Ascending aorta (tissue), 2 donors: ENCODE data around the gene TIMELESS. TPM values are rescaled to one million over a fixed set of nuclear protein-coding genes. Genes with fewer than 3 reads are reported as not detected.
A peak's percentile ranks its signal among the peaks of the same experiment; 100 is the strongest.

Experiments used
- DNase-seq, 2 donors: peaks; one replicate each; pipeline ENCODE4 v3.0.0-alpha.2; 2019; ENCODE audit warnings: low spot score in 2 of 2
- H3K27ac ChIP-seq, 2 donors: fragments of 200-600 bp; sonication (generic); one replicate each; pipeline ENCODE4 v1.5.1; 2016 to 2017; ENCODE audit warnings: mild to moderate bottlenecking in 1 of 2
- H3K27me3 ChIP-seq: fragments of 200-600 bp; sonication (generic); one replicate; pipeline ENCODE4 v1.5.1; 2017
- H3K36me3 ChIP-seq, 2 donors: fragments of 200-600 bp; sonication (generic); one replicate each; pipeline ENCODE4 v1.5.1; 2016
- H3K4me1 ChIP-seq, 2 donors: fragments of 200-600 bp; sonication (generic); one replicate each; pipeline ENCODE4 v1.5.1; 2016 to 2017; ENCODE audit warnings: mild to moderate bottlenecking in 1 of 2
- H3K4me3 ChIP-seq, 2 donors: fragments of 200-600 bp; sonication (generic); one replicate each; pipeline ENCODE4 v1.5.1; 2016 to 2017; ENCODE audit warnings: mild to moderate bottlenecking in 1 of 2
- H3K9me3 ChIP-seq, 2 donors: fragments of 200-600 bp; sonication (generic); one replicate each; pipeline ENCODE4 v1.5.1; 2016
- intact Hi-C: fragments of 100-400 bp; cut with DNase I; formaldehyde crosslinking; loops from one replicate; pipeline ENCODE4 v1.15.1; 2023
- total RNA-seq: library from RNA; depleted of rRNA; stranded (reverse); fragments of >200 nt; gene quantifications from one replicate; pipeline ENCODE4 v1.1.0, GENCODE V29; 2016
- TF ChIP-seq, protein P1 (sequence below), 3 experiments: fragments of 200-600 bp in 2 of 3; fragments of 450-650 bp in 1 of 3; sonication (generic) in 2 of 3; IDR thresholded peaks; one replicate each; pipeline ENCODE4 v1.5.1; 2016 to 2019; ENCODE audit warnings: antibody characterized with exemption in 3 of 3, mild to moderate bottlenecking in 1 of 3, moderate library complexity in 1 of 3

The TIMELESS gene
- total RNA-seq, 1 donor from 2014 or later: 2.0 TPM

DNA sequence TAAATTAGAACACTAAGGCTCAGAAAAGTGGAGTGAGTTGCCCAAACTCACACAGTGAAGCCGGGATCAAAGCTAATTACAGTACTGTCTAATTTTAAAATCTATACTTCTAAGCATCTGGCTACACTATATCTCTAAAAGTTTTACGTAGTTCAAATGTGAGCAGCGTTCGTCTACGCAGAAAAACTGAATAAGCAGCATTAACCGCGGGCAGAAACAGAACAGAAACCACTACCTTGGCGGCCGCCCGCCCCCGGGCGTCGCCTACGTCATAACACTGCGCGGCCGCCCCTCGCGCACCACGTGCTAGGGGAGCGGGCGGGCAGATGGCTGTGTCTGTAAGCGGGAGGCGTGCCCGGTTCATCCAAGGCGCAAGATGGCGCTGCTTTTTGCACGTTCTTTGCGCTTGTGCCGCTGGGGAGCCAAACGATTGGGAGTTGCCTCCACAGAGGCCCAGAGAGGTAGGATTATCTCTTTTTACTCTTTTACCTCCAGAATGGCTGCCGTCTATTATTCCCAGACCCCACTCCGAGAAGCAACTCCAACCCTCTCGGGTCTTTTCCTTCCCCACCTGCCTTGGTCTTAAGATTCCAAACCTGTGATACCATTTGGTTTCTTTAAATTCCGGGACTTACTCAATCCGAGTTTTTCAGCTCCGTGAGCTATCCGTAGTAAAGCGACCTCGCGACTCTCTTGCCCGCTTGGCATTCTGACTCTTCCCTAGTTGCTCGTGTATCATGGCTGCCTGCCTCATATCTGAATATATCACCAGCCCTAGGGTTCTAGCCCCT is 19.2 kb upstream of the TIMELESS start, which contains the start of gene SPRYD4:
SPRYD4 (plus strand) TSS at position 363 of the 791 bp plus-strand sequence; CDS start at position 377, 14 bp downstream.
- peaks cover 0 to 16% of the 10 kb centered on the region in 2 donors for H3K4me1 ChIP-seq
- peak within 1 kb of the TSS; percentile 58 to 85 for H3K4me3 ChIP-seq
- no peaks in the 10 kb centered on the region for H3K9me3 ChIP-seq
- peak within 1 kb of the TSS; percentile 78 to 90 for H3K27ac ChIP-seq
- TF ChIP-seq, protein P1, sequence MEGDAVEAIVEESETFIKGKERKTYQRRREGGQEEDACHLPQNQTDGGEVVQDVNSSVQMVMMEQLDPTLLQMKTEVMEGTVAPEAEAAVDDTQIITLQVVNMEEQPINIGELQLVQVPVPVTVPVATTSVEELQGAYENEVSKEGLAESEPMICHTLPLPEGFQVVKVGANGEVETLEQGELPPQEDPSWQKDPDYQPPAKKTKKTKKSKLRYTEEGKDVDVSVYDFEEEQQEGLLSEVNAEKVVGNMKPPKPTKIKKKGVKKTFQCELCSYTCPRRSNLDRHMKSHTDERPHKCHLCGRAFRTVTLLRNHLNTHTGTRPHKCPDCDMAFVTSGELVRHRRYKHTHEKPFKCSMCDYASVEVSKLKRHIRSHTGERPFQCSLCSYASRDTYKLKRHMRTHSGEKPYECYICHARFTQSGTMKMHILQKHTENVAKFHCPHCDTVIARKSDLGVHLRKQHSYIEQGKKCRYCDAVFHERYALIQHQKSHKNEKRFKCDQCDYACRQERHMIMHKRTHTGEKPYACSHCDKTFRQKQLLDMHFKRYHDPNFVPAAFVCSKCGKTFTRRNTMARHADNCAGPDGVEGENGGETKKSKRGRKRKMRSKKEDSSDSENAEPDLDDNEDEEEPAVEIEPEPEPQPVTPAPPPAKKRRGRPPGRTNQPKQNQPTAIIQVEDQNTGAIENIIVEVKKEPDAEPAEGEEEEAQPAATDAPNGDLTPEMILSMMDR (IDR thresholded peaks at IDR 0.05): peak in 2 of 3 experiments; percentile 38 to 47
- no peaks in the 10 kb centered on the region for H3K36me3 ChIP-seq
- DNase-seq: peak; percentile 81 to 96
- intact Hi-C loops: loop anchor here (1.0 to 10.0 kb wide), 3 partner anchors 152 to 351 kb away; partner anchors contain the start of genes RPL41 and ZC3H10
- no peaks in the 10 kb centered on the region for H3K27me3 ChIP-seq

DNA sequence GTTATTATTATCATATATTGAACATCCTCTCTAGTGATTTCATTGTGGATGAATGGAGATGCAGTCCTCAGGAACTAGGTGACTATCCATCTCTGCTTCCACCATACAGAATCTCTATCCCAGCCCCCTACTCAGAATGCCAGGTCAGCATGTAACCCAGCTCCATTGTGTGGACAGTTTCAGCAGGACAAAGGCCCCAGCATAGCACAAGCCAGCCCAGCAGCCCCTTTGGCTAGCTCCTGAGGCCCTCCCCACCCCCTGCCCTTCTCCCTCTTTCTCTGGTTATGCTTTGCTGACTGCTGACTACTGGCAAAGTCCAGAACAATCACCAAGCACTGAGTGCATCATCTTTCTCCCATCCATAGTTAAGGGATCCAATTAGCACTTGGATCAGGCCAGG is 13.3 kb upstream of the TIMELESS start:
- no peak for DNase-seq
- intact Hi-C loops: loop anchor here (10.0 kb wide), 1 partner anchor 268 kb away; no protein-coding TSS in a partner anchor
- no peaks in the 10 kb centered on the region for H3K36me3 ChIP-seq
- no peaks in the 10 kb centered on the region for H3K27me3 ChIP-seq
- H3K27ac ChIP-seq: no peak overlapping the region
- H3K9me3 ChIP-seq: no peaks in the 10 kb centered on the region
- no peak overlapping the region for H3K4me3 ChIP-seq
- TF ChIP-seq, protein P1 (IDR thresholded peaks at IDR 0.05): no peak
- H3K4me1 ChIP-seq: peaks cover 0 to 4% of the 10 kb centered on the region in 2 donors

DNA sequence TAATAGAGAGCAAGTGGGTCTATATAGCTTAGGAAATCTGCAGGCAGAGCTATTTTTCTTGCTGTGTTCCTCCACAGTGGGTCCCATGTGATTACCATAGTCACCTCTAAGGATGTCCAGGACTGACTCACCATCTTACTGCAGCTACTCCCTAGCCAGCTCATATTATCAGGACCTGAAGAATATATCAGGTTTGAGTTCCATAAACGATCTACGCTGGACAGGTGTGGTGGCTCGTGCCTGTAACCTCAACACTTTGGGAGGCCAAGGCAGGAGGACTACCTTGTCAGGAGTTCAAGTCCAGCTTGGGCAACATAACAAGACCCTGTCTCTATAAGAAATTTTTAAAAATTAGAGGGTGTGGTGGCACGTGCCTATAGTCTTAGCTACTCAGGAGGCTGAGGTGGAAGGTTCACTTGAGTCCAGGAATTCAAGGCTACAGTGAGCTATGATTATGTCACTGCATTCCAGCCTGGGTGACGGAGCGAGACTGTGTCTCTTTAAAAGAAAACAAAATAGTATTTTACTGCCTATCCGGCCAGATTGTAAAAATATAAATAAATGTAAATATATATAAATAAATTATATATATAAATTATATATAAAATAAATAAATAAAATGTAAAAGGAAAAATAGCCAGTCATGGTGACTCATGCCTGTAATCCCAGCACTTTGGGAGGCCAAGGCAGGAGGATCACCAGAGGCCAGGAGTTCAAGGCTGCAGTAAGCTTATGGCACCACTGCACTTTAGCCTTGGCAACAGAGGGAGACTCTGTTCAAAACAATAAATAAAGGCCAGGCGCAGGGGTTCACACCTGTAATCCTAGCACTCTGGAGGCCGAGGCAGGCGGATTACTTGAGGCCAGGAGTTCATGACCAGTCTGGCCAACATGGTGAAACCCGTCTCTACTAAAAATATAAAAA is 12.3 kb upstream of the TIMELESS start:
- Histone ChIP-seq H3K9me3 (no peaks in the 10 kb centered on the region), H3K27ac (no peak overlapping the region), H3K4me1 (peaks cover 0 to 3% of the 10 kb centered on the region in 2 donors), H3K4me3 (no peak overlapping the region), H3K27me3 (no peaks in the 10 kb centered on the region), H3K36me3 (no peaks in the 10 kb centered on the region)
- no peak for DNase-seq
- TF ChIP-seq, protein P1 (IDR thresholded peaks at IDR 0.05): no peak
- intact Hi-C loops: loop anchor here (10.0 kb wide), 1 partner anchor 267 kb away; no protein-coding TSS in a partner anchor

- Histone ChIP-seq H3K27me3 (no peaks in the 10 kb centered on the region), H3K9me3 (no peaks in the 10 kb centered on the region), H3K36me3 (no peaks in the 10 kb centered on the region), H3K4me1 (no peaks in the 10 kb centered on the region), H3K4me3 (no peak overlapping the region), H3K27ac (no peak overlapping the region)
- no peak for DNase-seq
- intact Hi-C loops: no loop called here
- TF ChIP-seq, protein P1 (IDR thresholded peaks at IDR 0.05): no peak
Observed at GRCh38 chr12:56457817-56458216, 8.6 kb upstream of the TIMELESS start.

DNA sequence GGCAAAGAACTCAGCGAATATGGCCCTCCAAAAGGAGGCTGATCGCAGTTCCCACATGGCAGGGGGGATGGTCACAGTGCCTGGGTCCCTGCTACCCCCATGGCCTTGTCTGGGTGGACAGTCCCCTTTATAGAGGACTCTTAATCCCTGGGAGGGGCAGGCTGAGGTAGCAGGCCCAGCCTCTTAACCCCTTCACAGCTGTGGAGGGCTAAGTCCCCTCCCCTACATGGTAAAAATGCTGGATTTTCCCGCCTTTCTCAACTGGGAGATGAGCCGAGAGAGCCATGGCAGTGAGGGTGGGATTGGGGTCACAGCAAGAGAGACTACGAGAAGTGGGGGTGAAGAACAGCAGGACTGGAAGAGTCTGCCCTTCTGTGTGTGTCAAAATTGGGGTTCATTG is 5.3 kb upstream of the TIMELESS start, which contains the start of gene MIP:
MIP (minus strand) TSS at position 101 of the 400 bp plus-strand sequence; CDS start at position 57, 44 bp downstream.
- H3K36me3 ChIP-seq: no peaks in the 10 kb centered on the region
- H3K4me3 ChIP-seq: no peak within 1 kb of the TSS
- intact Hi-C loops: no loop called here
- TF ChIP-seq, protein P1 (IDR thresholded peaks at IDR 0.05): no peak
- no peaks in the 10 kb centered on the region for H3K9me3 ChIP-seq
- H3K27me3 ChIP-seq: no peaks in the 10 kb centered on the region
- no peak for DNase-seq
- no peaks in the 10 kb centered on the region for H3K4me1 ChIP-seq
- H3K27ac ChIP-seq: no peak within 1 kb of the TSS
